Gastroesophageal sphincter (tissue), 3 donors: ENCODE results near the gene PSMG3.

ENCODE experiments used
- POLR2AphosphoS5 ChIP-seq: sonication (generic); formaldehyde crosslinking; IDR thresholded peaks from one replicate; pipeline ENCODE4 v1.6.1; 2017; ENCODE audit warnings: antibody characterized with exemption
- TF ChIP-seq, protein P1 (sequence below), 4 experiments: fragments of 200-600 bp in 2 of 4; fragments of 450-650 bp in 2 of 4; sonication (generic) in 1 of 4; IDR thresholded peaks; one replicate each; pipeline ENCODE4 v1.5.1; 2017 to 2019; ENCODE audit warnings: antibody characterized with exemption in 4 of 4, mild to moderate bottlenecking in 2 of 4, moderate library complexity in 2 of 4

GRCh38 chr7:1607001-1607400 lies 37.2 kb upstream of the PSMG3 start:
- no peak for TF ChIP-seq POLR2AphosphoS5
- TF ChIP-seq, protein P1, sequence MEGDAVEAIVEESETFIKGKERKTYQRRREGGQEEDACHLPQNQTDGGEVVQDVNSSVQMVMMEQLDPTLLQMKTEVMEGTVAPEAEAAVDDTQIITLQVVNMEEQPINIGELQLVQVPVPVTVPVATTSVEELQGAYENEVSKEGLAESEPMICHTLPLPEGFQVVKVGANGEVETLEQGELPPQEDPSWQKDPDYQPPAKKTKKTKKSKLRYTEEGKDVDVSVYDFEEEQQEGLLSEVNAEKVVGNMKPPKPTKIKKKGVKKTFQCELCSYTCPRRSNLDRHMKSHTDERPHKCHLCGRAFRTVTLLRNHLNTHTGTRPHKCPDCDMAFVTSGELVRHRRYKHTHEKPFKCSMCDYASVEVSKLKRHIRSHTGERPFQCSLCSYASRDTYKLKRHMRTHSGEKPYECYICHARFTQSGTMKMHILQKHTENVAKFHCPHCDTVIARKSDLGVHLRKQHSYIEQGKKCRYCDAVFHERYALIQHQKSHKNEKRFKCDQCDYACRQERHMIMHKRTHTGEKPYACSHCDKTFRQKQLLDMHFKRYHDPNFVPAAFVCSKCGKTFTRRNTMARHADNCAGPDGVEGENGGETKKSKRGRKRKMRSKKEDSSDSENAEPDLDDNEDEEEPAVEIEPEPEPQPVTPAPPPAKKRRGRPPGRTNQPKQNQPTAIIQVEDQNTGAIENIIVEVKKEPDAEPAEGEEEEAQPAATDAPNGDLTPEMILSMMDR (IDR thresholded peaks at IDR 0.05), result no peak
